ENCODE data around the gene B9D1. TPM values are rescaled to one million over a fixed set of nuclear protein-coding genes. Genes with fewer than 3 reads are reported as not detected.

Gene B9D1
- total RNA-seq, 6 experiments from 2014 or later: 18.0 to 28.9 (median 24.5) TPM

DNA sequence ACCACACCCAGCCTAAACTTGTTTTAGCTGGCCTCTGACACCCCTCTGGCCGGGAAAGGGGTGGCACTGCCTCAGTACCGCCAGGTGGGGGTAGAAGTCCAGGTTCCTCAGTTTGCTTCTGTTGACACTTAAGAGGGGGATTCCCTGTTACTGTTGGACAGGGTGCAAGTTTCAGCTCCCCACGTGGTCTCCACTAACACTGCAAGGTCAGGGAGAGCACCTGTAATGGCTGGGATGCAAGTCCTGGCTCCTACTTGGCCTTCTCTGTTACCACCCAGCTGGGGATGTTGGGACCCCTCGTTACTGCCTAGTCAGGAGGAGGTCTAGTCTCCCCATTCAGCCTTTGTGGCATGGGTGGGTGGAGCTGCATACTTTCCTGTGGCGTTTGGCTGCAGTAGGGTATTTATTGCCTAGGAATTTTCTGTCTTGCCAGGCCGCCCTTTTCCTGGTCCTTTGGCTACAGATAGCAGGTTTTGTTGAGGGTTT lies 35.1 kb upstream of the B9D1 start:
- DNase-seq: no peak
- no peaks in the 10 kb centered on the region for H3K36me3 Mint-ChIP-seq (ENCODE audit: low read depth)
- peaks cover 4% of the 10 kb centered on the region for H3K27me3 Mint-ChIP-seq (ENCODE audit: insufficient read depth)
- H3K4me3 Mint-ChIP-seq: no peak overlapping the region
- H3K4me1 Mint-ChIP-seq (ENCODE audit: low read depth): peaks cover 13% of the 10 kb centered on the region
- no peaks in the 10 kb centered on the region for H3K9me3 Mint-ChIP-seq
- TF ChIP-seq, protein P1, sequence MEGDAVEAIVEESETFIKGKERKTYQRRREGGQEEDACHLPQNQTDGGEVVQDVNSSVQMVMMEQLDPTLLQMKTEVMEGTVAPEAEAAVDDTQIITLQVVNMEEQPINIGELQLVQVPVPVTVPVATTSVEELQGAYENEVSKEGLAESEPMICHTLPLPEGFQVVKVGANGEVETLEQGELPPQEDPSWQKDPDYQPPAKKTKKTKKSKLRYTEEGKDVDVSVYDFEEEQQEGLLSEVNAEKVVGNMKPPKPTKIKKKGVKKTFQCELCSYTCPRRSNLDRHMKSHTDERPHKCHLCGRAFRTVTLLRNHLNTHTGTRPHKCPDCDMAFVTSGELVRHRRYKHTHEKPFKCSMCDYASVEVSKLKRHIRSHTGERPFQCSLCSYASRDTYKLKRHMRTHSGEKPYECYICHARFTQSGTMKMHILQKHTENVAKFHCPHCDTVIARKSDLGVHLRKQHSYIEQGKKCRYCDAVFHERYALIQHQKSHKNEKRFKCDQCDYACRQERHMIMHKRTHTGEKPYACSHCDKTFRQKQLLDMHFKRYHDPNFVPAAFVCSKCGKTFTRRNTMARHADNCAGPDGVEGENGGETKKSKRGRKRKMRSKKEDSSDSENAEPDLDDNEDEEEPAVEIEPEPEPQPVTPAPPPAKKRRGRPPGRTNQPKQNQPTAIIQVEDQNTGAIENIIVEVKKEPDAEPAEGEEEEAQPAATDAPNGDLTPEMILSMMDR (IDR thresholded peaks at IDR 0.05): 0 out of 2 replicates have a peak, but pooled peaks have one; percentile 7
- no peak overlapping the region for H3K27ac Mint-ChIP-seq

DNA sequence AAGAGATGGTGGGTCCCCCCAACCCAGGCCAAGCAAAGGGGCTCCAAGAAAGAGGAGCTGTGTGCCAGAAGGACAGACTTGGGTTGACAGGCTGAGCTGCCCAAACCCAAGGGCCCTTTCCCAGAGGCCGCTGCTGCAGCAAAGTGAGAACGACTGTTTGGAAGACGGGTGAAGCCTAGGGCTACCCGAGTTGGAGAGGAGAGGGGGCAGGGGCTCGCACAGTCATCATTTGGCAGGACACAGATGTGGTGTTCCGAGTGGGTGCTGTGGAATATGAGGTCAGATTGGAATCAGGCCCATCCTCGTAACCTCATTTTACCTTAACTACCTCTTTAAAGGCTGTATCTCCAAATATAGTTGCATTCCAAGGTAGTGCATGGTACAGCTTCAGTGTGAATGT lies 29.8 kb upstream of the B9D1 start:
- no peak for DNase-seq
- TF ChIP-seq, protein P1 (IDR thresholded peaks at IDR 0.05): no peak
- no peak overlapping the region for H3K27ac Mint-ChIP-seq
- H3K27me3 Mint-ChIP-seq (ENCODE audit: insufficient read depth): peaks cover 4% of the 10 kb centered on the region
- no peaks in the 10 kb centered on the region for H3K36me3 Mint-ChIP-seq (ENCODE audit: low read depth)
- no peaks in the 10 kb centered on the region for H3K9me3 Mint-ChIP-seq
- H3K4me1 Mint-ChIP-seq (ENCODE audit: low read depth): peaks cover 26% of the 10 kb centered on the region
- H3K4me3 Mint-ChIP-seq: no peak overlapping the region

DNA sequence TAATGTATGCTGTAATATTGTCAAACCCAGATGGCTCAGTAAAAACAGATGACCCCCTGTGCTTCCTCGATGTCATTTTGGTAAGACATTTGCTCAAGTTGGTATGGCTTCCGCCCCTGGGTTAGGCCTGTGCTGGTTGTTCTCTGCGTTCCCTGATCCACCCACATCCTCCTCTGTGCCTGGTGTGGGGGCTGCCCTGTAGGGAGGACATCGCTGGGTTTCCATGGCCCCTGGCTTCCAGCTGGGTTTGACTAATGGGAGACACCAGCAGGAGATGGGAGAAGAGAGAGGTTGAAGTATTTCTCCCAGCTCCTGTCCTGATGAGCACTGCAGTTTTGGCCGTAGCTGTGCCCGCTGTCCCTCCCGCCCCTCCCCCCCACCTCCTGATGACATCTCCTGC lies 28.9 kb upstream of the B9D1 start:
- Mint-ChIP-seq H3K27ac (no peak overlapping the region), H3K36me3 (ENCODE audit: low read depth) (no peaks in the 10 kb centered on the region), H3K4me1 (ENCODE audit: low read depth) (peaks cover 35% of the 10 kb centered on the region), H3K27me3 (ENCODE audit: insufficient read depth) (peaks cover 4% of the 10 kb centered on the region), H3K9me3 (no peaks in the 10 kb centered on the region), H3K4me3 (no peak overlapping the region)
- TF ChIP-seq, protein P1 (IDR thresholded peaks at IDR 0.05): no peak
- no peak for DNase-seq

DNA sequence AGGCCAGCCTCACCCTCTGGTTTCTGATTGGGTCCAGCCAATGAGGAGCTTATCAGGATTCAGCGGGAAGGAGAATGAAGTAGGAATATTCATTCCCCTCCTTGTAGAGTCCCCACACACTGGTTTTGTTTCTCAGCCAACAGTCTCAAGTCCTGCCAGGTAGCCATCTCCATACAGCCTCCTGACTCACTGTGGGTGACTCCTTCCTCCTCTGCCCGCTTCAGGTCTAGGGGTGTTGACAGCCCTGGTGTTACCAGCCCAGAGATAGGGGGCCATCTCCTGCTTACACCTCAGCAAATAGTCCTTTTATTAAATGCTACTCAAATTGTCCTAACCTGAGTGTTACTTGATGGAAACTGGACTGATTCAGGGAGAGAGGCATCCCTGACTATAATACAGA lies 28.4 kb upstream of the B9D1 start:
- Mint-ChIP-seq H3K27ac (no peak overlapping the region), H3K4me1 (ENCODE audit: low read depth) (peaks cover 40% of the 10 kb centered on the region), H3K27me3 (ENCODE audit: insufficient read depth) (peaks cover 4% of the 10 kb centered on the region), H3K36me3 (ENCODE audit: low read depth) (no peaks in the 10 kb centered on the region), H3K9me3 (no peaks in the 10 kb centered on the region), H3K4me3 (no peak overlapping the region)
- no peak for DNase-seq
- TF ChIP-seq, protein P1 (IDR thresholded peaks at IDR 0.05): no peak

DNA sequence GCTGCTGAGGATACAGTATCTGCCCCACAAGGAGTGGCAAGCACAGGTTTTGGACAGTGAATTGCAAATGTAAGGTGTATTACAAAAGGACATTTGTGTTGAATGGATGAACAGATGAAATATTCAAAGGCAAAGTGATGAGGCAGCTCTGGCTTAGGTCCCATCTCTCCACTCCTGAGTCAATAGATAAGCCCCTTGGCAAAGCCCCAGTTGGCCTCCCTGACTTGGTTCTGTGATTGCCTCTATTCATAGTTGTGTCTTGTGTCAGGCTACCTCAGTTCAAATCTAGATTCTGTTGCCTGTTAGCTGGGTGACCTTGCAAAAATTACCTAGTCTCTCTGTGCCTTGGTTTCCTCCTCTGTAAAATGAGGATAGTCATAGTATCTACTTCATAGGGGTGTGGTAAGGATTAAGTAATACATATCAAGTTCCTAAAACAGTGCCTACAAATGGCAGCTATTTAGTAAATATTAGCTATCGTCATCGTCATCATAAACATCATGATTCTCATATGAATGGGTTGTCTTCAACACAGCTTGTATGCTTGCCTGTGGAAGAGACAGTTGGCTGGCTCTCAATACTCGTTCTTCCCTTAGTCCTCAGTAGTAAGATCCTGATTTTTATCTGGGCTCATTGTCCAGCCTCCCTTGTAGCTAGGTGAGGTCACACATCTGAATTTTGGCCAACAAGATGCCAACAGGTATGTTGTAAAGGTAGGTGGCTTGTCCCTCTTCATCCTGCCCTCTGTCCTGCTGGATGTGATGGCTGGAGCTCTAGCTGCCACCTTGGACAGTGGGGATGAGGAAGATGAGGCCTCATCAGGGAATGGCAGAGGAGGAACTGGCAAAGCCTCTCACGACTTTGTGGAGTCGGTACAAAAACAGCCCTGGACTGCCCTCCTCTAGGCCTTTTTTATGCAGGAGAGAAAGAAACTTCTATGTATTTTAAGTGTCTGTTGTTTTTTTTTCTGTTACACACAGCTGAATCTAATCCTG lies 26.6 kb upstream of the B9D1 start:
- H3K4me3 Mint-ChIP-seq: no peak overlapping the region
- H3K4me1 Mint-ChIP-seq (ENCODE audit: low read depth): peaks cover 55% of the 10 kb centered on the region
- H3K27ac Mint-ChIP-seq: no peak overlapping the region
- H3K36me3 Mint-ChIP-seq (ENCODE audit: low read depth): peaks cover 6% of the 10 kb centered on the region; the same call in 1 of the 2 replicates
- peaks cover 4% of the 10 kb centered on the region; the same call in 1 of the 2 replicates for H3K27me3 Mint-ChIP-seq (ENCODE audit: insufficient read depth)
- DNase-seq: no peak
- TF ChIP-seq, protein P1 (IDR thresholded peaks at IDR 0.05): no peak
- H3K9me3 Mint-ChIP-seq: no peaks in the 10 kb centered on the region

All from HFFc6 (cell line).